SK-N-MC (cell line): ENCODE data around the gene PLK5.

Experiments used
- EZH2 ChIP-seq: fragments of 200-600 bp; sonication (generic); IDR thresholded peaks from one replicate; pipeline ENCODE4 v1.6.1; 2017; ENCODE audit warnings: antibody characterized with exemption
- POLR2AphosphoS5 ChIP-seq: IDR thresholded peaks from 2 replicates; pipeline ENCODE4 v1.6.1; 2012; ENCODE audit warnings: mild to moderate bottlenecking, low read depth, low read length, borderline replicate concordance

DNA sequence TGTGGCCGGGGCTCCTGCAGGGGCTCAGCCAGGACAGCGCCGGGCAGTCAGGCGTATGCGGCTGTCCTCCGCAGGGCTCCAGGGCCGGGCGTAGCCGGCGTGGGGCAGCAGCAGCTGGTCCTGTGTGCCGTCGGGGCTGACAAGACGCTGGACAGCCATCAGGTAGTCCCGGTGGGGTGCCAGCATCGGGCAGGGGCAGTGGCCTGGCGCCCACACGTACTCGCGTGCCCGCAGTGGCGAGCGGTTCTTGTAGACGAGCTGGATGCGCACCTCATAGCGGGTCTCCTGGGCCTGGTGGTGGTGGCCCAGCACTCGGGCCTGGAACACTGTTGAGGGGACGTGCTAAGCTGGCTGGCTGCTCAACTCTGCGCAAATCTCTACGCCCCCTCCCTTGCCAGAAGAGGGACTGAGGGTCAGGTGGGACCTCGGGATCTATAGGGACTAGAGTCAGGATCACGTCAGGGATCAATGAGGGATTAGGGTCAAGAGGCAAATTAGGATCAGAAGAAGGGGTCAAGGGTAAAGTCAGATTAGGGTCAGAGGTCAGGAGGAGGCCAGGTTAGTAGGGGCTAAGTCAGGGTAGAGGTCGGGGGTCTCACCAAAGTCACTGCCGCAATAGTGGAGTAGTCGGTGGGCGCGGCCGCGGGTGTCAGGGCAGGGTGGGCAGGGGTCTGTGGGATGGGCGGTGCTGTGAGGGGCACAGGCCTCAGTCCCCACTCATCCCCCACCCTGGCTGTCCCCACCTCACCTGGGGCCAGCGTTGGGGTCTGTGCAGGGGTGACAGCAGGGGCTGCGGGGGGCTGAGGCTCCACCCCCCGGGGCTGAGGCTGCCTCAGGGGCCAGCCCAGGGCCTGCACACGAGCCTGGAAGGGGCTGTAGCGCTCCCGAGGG is 17.6 kb upstream of the PLK5 start:
- TF ChIP-seq POLR2AphosphoS5 = no peak
- TF ChIP-seq EZH2 = no peak
